ENCODE data around the gene TOLLIP. TPM values are rescaled to one million over a fixed set of nuclear protein-coding genes. Genes with fewer than 3 reads are reported as not detected.

The TOLLIP gene
- total RNA-seq, 2 experiments from 2014 or later, result 33.9 to 36.8 TPM

GRCh38 chr11:1237851-1238250, 71.6 kb downstream of the TOLLIP start:
- CTCF ChIA-PET, result no interaction called here
- no peaks in the 10 kb centered on the region for H3K4me1 Mint-ChIP-seq
- H3K9me3 Mint-ChIP-seq, result peaks cover 6% of the 10 kb centered on the region
- POLR2A ChIA-PET, result no interaction called here
- no peaks in the 10 kb centered on the region for H3K27me3 Mint-ChIP-seq
- peaks cover 2% of the 10 kb centered on the region for H3K36me3 Mint-ChIP-seq (ENCODE audit: low read depth)
- no peak for DNase-seq
- H3K27ac Mint-ChIP-seq, result no peak overlapping the region
- H3K4me3 Mint-ChIP-seq, result no peak overlapping the region

- H3K4me1 Mint-ChIP-seq, result no peaks in the 10 kb centered on the region
- no peak overlapping the region for H3K27ac Mint-ChIP-seq
- peaks cover under 1% of the 10 kb centered on the region for H3K9me3 Mint-ChIP-seq
- H3K27me3 Mint-ChIP-seq, result no peaks in the 10 kb centered on the region
- no peak for DNase-seq
- no peak overlapping the region for H3K4me3 Mint-ChIP-seq
- CTCF ChIA-PET, result no interaction called here
- H3K36me3 Mint-ChIP-seq (ENCODE audit: low read depth), result no peaks in the 10 kb centered on the region
- POLR2A ChIA-PET, result no interaction called here
Measured at GRCh38 chr11:1237128-1237580, 72.3 kb downstream of the TOLLIP start.

GRCh38 chr11:1236316-1237127, 72.9 kb downstream of the TOLLIP start:
- H3K4me3 Mint-ChIP-seq, result no peak overlapping the region
- H3K27me3 Mint-ChIP-seq, result no peaks in the 10 kb centered on the region
- H3K9me3 Mint-ChIP-seq, result no peaks in the 10 kb centered on the region
- no peaks in the 10 kb centered on the region for H3K4me1 Mint-ChIP-seq
- CTCF ChIA-PET, result no interaction called here
- H3K27ac Mint-ChIP-seq, result no peak overlapping the region
- DNase-seq, result no peak
- POLR2A ChIA-PET, result no interaction called here
- H3K36me3 Mint-ChIP-seq (ENCODE audit: low read depth), result no peaks in the 10 kb centered on the region

- H3K27ac Mint-ChIP-seq, result no peak overlapping the region
- no peaks in the 10 kb centered on the region for H3K36me3 Mint-ChIP-seq (ENCODE audit: low read depth)
- DNase-seq, result no peak
- CTCF ChIA-PET, result no interaction called here
- no peaks in the 10 kb centered on the region for H3K4me1 Mint-ChIP-seq
- no peaks in the 10 kb centered on the region for H3K27me3 Mint-ChIP-seq
- no peak overlapping the region for H3K4me3 Mint-ChIP-seq
- H3K9me3 Mint-ChIP-seq, result no peaks in the 10 kb centered on the region
- POLR2A ChIA-PET, result no interaction called here
Measured at GRCh38 chr11:1235901-1236315, 73.5 kb downstream of the TOLLIP start.

- ChIA-PET POLR2A (no interaction called here), CTCF (no interaction called here)
- no peak for DNase-seq
- Mint-ChIP-seq H3K36me3 (ENCODE audit: low read depth) (no peaks in the 10 kb centered on the region), H3K27me3 (no peaks in the 10 kb centered on the region), H3K9me3 (no peaks in the 10 kb centered on the region), H3K4me3 (no peak overlapping the region), H3K27ac (no peak overlapping the region), H3K4me1 (no peaks in the 10 kb centered on the region)
Measured at GRCh38 chr11:1235306-1235900, 74.0 kb downstream of the TOLLIP start.

- no peak overlapping the region for H3K27ac Mint-ChIP-seq
- H3K4me3 Mint-ChIP-seq, result no peak overlapping the region
- H3K9me3 Mint-ChIP-seq, result no peaks in the 10 kb centered on the region
- no peaks in the 10 kb centered on the region for H3K4me1 Mint-ChIP-seq
- CTCF ChIA-PET, result no interaction called here
- POLR2A ChIA-PET, result no interaction called here
- no peaks in the 10 kb centered on the region for H3K27me3 Mint-ChIP-seq
- no peak for DNase-seq
- no peaks in the 10 kb centered on the region for H3K36me3 Mint-ChIP-seq (ENCODE audit: low read depth)
Measured at GRCh38 chr11:1234771-1235305, 74.6 kb downstream of the TOLLIP start.

- ChIA-PET CTCF (no interaction called here), POLR2A (no interaction called here)
- DNase-seq, result no peak
- Mint-ChIP-seq H3K27ac (no peak overlapping the region), H3K4me1 (no peaks in the 10 kb centered on the region), H3K27me3 (no peaks in the 10 kb centered on the region), H3K36me3 (ENCODE audit: low read depth) (no peaks in the 10 kb centered on the region), H3K4me3 (no peak overlapping the region), H3K9me3 (no peaks in the 10 kb centered on the region)
Measured at GRCh38 chr11:1234054-1234720, 75.2 kb downstream of the TOLLIP start.

- DNase-seq, result no peak
- H3K9me3 Mint-ChIP-seq, result no peaks in the 10 kb centered on the region
- no peak overlapping the region for H3K4me3 Mint-ChIP-seq
- ChIA-PET CTCF (no interaction called here), POLR2A (no interaction called here)
- no peaks in the 10 kb centered on the region for H3K36me3 Mint-ChIP-seq (ENCODE audit: low read depth)
- H3K27me3 Mint-ChIP-seq, result no peaks in the 10 kb centered on the region
- no peaks in the 10 kb centered on the region for H3K4me1 Mint-ChIP-seq
- H3K27ac Mint-ChIP-seq, result no peak overlapping the region
Measured at GRCh38 chr11:1233351-1234053, 75.9 kb downstream of the TOLLIP start.

- Mint-ChIP-seq H3K27me3 (no peaks in the 10 kb centered on the region), H3K4me3 (no peak overlapping the region), H3K36me3 (ENCODE audit: low read depth) (no peaks in the 10 kb centered on the region), H3K9me3 (no peaks in the 10 kb centered on the region), H3K4me1 (no peaks in the 10 kb centered on the region), H3K27ac (no peak overlapping the region)
- ChIA-PET POLR2A (no interaction called here), CTCF (no interaction called here)
- DNase-seq, result no peak
Measured at GRCh38 chr11:1232883-1233321, 76.5 kb downstream of the TOLLIP start.

- DNase-seq, result no peak
- Mint-ChIP-seq H3K4me3 (no peak overlapping the region), H3K27ac (no peak overlapping the region), H3K27me3 (no peaks in the 10 kb centered on the region), H3K36me3 (ENCODE audit: low read depth) (no peaks in the 10 kb centered on the region), H3K9me3 (no peaks in the 10 kb centered on the region), H3K4me1 (no peaks in the 10 kb centered on the region)
- ChIA-PET POLR2A (no interaction called here), CTCF (no interaction called here)
Measured at GRCh38 chr11:1232021-1232882, 77.2 kb downstream of the TOLLIP start.

- Mint-ChIP-seq H3K9me3 (no peaks in the 10 kb centered on the region), H3K4me3 (no peak overlapping the region), H3K36me3 (ENCODE audit: low read depth) (no peaks in the 10 kb centered on the region), H3K4me1 (no peaks in the 10 kb centered on the region), H3K27me3 (no peaks in the 10 kb centered on the region), H3K27ac (no peak overlapping the region)
- POLR2A ChIA-PET, result no interaction called here
- no peak for DNase-seq
- CTCF ChIA-PET, result no interaction called here
Measured at GRCh38 chr11:1231396-1232020, 77.9 kb downstream of the TOLLIP start.

Data from activated CD4-positive, alpha-beta memory T cell treated with anti-CD3 and anti-CD28 coated beads, Interleukin-2, amount 10 ng/mL, durations not matched to agents 7 days and 5 days (primary cell).